Cardiac fibroblast (primary cell): ENCODE measurements around the gene PAX8.

Source experiments
- DNase-seq, 2 donors: peaks; one replicate each; pipeline versions ENCODE4 v3.0.0 to v3.0.0-alpha.2; 2010; ENCODE audit warnings: low read depth in 2 of 2
- H3K4me3 ChIP-seq, 2 donors: replicated peaks in 1 of 2; 1 replicate in 1 of 2; 2 replicates in 1 of 2; pipeline ENCODE4 v1.5.1; 2011; ENCODE audit warnings: low read depth in 2 of 2, low read length in 2 of 2, mild to moderate bottlenecking in 2 of 2, moderate library complexity in 1 of 2
- TF ChIP-seq, protein P1 (sequence below): IDR thresholded peaks from one replicate; pipeline ENCODE4 v1.5.1; 2011; ENCODE audit warnings: low read depth, mild to moderate bottlenecking, low read length, inconsistent platforms

Gene PAX8

DNA sequence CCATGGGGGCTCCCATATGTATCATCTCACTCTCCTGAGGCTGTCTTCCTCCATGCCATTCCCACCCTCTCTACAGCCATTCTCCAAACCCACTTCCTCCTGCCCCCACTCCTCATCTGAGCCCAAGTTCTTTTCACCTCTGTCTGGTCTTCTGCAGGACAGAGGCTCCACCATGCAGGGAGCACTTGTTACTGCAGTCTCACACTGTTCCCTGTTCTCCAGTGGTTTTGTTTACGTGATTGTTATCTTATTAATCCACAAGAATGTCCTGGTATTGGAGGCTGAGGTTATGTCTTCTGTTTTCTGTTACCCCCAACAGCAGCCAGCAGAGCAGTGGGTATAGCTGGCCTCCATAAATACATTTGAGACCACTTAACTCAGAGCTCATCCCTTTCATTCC is 51.4 kb downstream of the PAX8 start:
- TF ChIP-seq, protein P1, sequence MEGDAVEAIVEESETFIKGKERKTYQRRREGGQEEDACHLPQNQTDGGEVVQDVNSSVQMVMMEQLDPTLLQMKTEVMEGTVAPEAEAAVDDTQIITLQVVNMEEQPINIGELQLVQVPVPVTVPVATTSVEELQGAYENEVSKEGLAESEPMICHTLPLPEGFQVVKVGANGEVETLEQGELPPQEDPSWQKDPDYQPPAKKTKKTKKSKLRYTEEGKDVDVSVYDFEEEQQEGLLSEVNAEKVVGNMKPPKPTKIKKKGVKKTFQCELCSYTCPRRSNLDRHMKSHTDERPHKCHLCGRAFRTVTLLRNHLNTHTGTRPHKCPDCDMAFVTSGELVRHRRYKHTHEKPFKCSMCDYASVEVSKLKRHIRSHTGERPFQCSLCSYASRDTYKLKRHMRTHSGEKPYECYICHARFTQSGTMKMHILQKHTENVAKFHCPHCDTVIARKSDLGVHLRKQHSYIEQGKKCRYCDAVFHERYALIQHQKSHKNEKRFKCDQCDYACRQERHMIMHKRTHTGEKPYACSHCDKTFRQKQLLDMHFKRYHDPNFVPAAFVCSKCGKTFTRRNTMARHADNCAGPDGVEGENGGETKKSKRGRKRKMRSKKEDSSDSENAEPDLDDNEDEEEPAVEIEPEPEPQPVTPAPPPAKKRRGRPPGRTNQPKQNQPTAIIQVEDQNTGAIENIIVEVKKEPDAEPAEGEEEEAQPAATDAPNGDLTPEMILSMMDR, result no peak
- H3K4me3 ChIP-seq, result no peak overlapping the region
- DNase-seq, result no peak

DNA sequence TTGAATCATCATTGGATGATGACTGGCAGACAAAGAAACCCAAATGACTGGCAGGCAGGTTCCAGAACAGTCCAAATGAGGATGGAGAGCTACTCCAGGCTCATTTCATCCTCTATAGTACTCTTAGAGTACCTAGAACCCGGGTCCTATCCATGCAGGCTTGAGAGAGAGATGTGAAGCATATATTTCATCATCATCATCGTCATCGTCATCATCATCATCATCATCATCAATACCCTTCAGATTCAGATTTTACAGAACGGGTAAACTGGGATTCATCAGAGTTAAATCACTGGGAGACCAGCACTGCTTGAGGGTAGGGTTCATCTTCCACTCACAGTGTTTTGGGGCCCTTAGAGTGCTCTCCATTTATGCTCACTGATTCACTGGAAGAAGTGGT is 52.3 kb downstream of the PAX8 start:
- TF ChIP-seq, protein P1, result no peak
- no peak overlapping the region for H3K4me3 ChIP-seq

DNA sequence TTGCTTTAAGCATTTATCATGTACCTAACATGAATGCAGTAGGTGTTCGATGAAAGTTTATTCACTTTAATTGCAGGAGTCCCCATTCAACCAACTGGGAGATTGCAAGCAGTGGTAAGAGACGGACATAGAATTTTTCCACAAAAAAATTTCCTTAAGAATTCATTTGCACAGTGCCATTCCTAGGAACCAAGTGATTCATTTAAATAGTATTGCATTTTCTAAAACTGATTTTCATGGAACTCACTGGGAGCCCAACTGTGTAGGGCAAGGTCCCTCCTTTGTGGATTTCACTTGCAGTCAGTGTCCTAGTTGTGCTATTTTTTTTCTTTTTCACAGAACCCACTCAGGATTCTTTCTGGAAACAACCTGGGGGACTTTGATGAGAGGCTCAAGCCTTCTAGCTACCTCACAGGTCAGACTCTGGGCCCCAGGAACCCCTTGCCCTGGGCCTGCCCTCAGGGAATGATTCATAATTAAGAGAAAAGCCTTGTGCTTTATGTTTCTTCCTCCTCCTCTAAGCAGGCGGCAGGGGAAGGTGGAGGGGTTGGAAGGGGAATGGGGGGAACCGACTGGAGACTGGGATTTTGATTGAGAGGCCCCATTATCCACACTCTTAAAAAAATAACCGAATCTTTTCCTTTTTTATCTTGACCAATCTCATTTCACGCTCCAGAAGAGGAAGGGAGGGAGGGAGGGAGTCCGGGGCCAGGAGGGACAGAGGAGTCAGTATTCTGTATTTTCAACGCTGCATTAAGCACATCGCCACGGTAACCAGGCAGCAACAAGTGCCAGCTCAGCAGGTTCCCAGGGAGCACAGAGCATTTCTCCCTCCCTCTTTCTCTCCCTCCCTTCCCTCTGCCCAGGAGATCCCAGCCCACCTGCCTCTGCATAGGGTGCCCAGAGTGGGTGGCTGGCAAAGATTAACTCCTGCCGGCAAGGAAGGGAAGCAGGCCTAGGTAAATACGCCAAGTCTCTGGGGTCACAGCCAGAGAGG is 53.2 kb downstream of the PAX8 start:
- TF ChIP-seq, protein P1, result no peak
- no peak overlapping the region for H3K4me3 ChIP-seq
- no peak for DNase-seq

More for the DNA sequence above, 52.3 kb downstream of the PAX8 start:
- DNase-seq, result no peak

- TF ChIP-seq, protein P1, result no peak
- H3K4me3 ChIP-seq, result no peak overlapping the region
- no peak for DNase-seq
Measured at GRCh38 chr2:113224647-113225236, 54.0 kb downstream of the PAX8 start.

DNA sequence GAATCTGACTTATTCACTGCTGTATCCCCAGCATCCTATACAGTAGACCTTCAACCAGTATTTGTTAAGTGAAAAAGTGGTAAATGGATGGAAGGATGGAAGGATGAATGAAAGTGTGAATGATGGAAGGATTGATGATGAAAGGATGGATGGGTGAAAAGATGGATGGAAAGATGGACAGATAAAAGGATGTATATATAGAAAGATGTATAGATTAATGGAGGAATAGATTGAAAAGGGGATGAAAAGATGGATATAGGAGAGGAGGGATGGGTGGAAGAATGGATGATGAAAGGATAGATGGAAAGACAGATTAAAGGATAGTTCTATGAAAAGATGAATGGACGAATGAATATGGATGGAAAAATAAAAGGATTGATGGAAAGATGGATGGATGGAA is 54.9 kb downstream of the PAX8 start:
- no peak overlapping the region for H3K4me3 ChIP-seq
- no peak for DNase-seq
- TF ChIP-seq, protein P1, result no peak

GRCh38 chr2:113221846-113222245 is 56.9 kb downstream of the PAX8 start:
- TF ChIP-seq, protein P1, result no peak
- no peak overlapping the region for H3K4me3 ChIP-seq
- no peak for DNase-seq
